HEK293 (cell line): ENCODE results near the gene AQP1.

Source experiments
- GLI2 ChIP-seq: fragments of 450-650 bp; formaldehyde crosslinking; IDR thresholded peaks from 2 replicates; pipeline ENCODE4; 2017; ENCODE audit warnings: missing biosample characterization, missing genetic modification characterization, low read depth, borderline replicate concordance
- MYNN ChIP-seq: fragments of 450-650 bp; formaldehyde crosslinking; IDR thresholded peaks from 2 replicates; pipeline ENCODE4 v1.5.1; 2016; ENCODE audit warnings: missing biosample characterization, missing genetic modification characterization, borderline replicate concordance
- ZFP41 ChIP-seq: fragments of 450-650 bp; formaldehyde crosslinking; IDR thresholded peaks from 2 replicates; pipeline ENCODE4 v1.5.1; 2016; ENCODE audit warnings: missing biosample characterization, missing genetic modification characterization, borderline replicate concordance
- ZNF174 ChIP-seq: fragments of 450-650 bp; formaldehyde crosslinking; IDR thresholded peaks from 2 replicates; pipeline ENCODE4 v1.5.0; 2017; ENCODE audit warnings: missing biosample characterization, mild to moderate bottlenecking, missing genetic modification characterization
- ZNF354C ChIP-seq: fragments of 450-650 bp; formaldehyde crosslinking; IDR thresholded peaks from 2 replicates; pipeline ENCODE4 v1.5.1; 2016; ENCODE audit warnings: missing biosample characterization, missing genetic modification characterization, low read depth, borderline replicate concordance
- TF ChIP-seq, protein P1 (sequence below): fragments of 450-650 bp; formaldehyde crosslinking; IDR thresholded peaks from 2 replicates; pipeline ENCODE4 v1.5.1; 2016; ENCODE audit warnings: missing biosample characterization, missing genetic modification characterization
- TF ChIP-seq, protein P2 (sequence below): IDR thresholded peaks from 2 replicates; pipeline ENCODE4 v1.6.1; 2011; ENCODE audit warnings: mild to moderate bottlenecking, low read depth, low read length, borderline replicate concordance

DNA sequence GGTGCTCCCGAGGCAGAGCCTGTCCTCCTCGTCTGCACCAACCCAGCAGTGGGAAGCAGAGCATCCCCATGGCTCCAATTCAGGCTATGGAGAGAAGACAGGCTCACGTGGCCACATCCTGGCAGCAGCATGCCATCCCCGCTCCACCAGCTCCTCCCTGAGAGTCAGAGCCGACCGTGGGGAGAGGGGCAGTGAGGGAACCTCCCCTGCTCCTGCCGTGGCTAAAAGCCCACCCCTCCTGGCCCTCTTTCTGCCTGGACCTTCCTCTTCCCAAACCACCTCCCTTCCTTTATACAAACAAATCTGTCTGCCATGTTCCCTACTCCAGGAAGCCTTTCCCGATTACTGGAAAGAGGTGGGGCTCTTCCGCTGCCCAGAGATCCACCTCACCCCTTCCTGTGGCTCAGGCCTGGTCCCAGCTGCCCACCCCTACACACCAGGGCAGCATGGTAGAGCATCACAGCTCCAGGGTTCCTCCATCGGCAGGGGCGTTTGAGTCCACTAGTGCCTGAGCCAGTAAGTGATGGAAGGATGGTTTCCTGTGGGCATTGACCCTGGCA, 10.8 kb upstream of the AQP1 start:
- TF ChIP-seq, protein P1, sequence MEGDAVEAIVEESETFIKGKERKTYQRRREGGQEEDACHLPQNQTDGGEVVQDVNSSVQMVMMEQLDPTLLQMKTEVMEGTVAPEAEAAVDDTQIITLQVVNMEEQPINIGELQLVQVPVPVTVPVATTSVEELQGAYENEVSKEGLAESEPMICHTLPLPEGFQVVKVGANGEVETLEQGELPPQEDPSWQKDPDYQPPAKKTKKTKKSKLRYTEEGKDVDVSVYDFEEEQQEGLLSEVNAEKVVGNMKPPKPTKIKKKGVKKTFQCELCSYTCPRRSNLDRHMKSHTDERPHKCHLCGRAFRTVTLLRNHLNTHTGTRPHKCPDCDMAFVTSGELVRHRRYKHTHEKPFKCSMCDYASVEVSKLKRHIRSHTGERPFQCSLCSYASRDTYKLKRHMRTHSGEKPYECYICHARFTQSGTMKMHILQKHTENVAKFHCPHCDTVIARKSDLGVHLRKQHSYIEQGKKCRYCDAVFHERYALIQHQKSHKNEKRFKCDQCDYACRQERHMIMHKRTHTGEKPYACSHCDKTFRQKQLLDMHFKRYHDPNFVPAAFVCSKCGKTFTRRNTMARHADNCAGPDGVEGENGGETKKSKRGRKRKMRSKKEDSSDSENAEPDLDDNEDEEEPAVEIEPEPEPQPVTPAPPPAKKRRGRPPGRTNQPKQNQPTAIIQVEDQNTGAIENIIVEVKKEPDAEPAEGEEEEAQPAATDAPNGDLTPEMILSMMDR, result no peak
- TF ChIP-seq ZFP41 (tag by site-specific recombination) (no peak), ZNF354C (tag by site-specific recombination) (no peak), GLI2 (no peak), MYNN (tag by site-specific recombination) (no peak), ZNF174 (tag by site-specific recombination) (no peak)
- TF ChIP-seq, protein P2, sequence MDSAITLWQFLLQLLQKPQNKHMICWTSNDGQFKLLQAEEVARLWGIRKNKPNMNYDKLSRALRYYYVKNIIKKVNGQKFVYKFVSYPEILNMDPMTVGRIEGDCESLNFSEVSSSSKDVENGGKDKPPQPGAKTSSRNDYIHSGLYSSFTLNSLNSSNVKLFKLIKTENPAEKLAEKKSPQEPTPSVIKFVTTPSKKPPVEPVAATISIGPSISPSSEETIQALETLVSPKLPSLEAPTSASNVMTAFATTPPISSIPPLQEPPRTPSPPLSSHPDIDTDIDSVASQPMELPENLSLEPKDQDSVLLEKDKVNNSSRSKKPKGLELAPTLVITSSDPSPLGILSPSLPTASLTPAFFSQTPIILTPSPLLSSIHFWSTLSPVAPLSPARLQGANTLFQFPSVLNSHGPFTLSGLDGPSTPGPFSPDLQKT, result no peak
